Measurements from ENCODE around the gene FASN. TPM values are rescaled to one million over a fixed set of nuclear protein-coding genes. Genes with fewer than 3 reads are reported as not detected.

The FASN gene
- total RNA-seq, 2 donors from 2014 or later, result 13.8 to 46.4 TPM

DNA sequence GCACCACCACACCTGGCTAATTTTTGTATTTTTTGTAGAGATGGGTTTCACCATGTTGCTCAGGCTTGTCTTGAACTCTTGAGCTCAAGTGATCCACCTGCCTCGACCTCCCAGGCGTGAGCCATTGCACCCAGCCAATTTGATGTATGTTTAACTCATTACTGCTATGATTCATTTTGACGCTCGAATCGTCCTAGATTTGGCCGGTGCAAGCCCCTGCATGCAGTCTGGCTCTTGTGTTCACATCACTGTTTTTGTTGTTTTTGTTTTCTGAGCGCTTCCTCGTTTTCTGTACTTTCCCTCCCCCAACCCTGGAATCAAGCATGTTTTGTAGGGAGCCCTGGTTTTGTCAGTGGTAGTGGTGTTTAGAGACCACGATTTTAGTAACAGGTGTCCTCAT is 24.6 kb downstream of the FASN start:
- H3K36me3 ChIP-seq, result no peaks in the 10 kb centered on the region
- no peak for DNase-seq (ENCODE audit: low spot score)

DNA sequence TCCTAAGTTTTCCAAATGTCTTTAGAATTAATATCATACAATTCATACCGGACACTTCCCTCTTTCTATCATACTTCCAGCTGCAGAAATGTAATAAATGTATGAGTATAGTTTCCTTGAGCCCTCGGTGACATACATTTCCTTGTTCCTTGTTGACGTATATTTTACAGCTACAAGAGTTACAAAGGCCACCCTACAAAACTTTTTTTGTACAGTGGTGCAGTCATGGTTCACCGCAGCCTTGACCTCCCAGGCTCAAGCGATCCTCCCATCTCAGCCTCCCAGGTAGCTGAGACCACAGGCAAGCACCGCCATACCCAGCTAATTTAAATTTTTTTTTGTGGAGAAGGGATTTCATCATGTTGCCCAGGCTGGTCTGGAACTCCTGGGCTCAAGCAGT is 25.2 kb downstream of the FASN start:
- H3K27ac ChIP-seq, result no peak overlapping the region
- TF ChIP-seq, protein P1, sequence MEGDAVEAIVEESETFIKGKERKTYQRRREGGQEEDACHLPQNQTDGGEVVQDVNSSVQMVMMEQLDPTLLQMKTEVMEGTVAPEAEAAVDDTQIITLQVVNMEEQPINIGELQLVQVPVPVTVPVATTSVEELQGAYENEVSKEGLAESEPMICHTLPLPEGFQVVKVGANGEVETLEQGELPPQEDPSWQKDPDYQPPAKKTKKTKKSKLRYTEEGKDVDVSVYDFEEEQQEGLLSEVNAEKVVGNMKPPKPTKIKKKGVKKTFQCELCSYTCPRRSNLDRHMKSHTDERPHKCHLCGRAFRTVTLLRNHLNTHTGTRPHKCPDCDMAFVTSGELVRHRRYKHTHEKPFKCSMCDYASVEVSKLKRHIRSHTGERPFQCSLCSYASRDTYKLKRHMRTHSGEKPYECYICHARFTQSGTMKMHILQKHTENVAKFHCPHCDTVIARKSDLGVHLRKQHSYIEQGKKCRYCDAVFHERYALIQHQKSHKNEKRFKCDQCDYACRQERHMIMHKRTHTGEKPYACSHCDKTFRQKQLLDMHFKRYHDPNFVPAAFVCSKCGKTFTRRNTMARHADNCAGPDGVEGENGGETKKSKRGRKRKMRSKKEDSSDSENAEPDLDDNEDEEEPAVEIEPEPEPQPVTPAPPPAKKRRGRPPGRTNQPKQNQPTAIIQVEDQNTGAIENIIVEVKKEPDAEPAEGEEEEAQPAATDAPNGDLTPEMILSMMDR (IDR thresholded peaks at IDR 0.05), result no peak

More for the DNA sequence above, 24.6 kb downstream of the FASN start:
- Histone ChIP-seq H3K27me3 (no peaks in the 10 kb centered on the region), H3K9me3 (no peaks in the 10 kb centered on the region), H3K4me1 (no peaks in the 10 kb centered on the region), H3K27ac (no peak overlapping the region), H3K4me3 (no peak overlapping the region)
- TF ChIP-seq, protein P1 (IDR thresholded peaks at IDR 0.05), result no peak

DNA sequence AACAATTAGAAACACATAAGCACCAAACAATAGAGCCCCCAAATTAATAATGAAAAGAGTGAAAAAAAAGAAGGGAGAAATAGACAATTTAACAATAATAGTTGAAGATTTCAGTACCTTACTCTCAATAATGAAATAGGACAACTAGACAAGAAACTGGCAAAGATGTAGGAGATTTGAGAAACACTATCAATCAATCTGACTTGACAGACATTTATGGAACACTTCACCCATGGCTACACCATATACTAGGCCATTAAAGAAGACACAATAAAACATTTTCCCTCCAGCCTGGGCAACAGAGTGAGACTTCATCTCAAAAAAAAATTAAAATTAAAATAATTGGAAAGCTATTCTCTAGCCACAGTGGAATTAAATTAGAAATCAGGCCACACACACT is 27.4 kb downstream of the FASN start:
- Histone ChIP-seq H3K36me3 (no peaks in the 10 kb centered on the region), H3K4me1 (peaks cover 0 to 9% of the 10 kb centered on the region in 2 donors), H3K9me3 (no peaks in the 10 kb centered on the region), H3K27ac (no peak overlapping the region), H3K27me3 (no peaks in the 10 kb centered on the region), H3K4me3 (no peak overlapping the region)
- TF ChIP-seq, protein P1 (IDR thresholded peaks at IDR 0.05), result no peak
- no peak for DNase-seq (ENCODE audit: low spot score)

More for the DNA sequence above, 25.2 kb downstream of the FASN start:
- H3K4me3 ChIP-seq, result no peak overlapping the region
- no peak for DNase-seq (ENCODE audit: low spot score)
- no peaks in the 10 kb centered on the region for H3K9me3 ChIP-seq
- no peaks in the 10 kb centered on the region for H3K36me3 ChIP-seq
- H3K27me3 ChIP-seq, result no peaks in the 10 kb centered on the region
- no peaks in the 10 kb centered on the region for H3K4me1 ChIP-seq

DNA sequence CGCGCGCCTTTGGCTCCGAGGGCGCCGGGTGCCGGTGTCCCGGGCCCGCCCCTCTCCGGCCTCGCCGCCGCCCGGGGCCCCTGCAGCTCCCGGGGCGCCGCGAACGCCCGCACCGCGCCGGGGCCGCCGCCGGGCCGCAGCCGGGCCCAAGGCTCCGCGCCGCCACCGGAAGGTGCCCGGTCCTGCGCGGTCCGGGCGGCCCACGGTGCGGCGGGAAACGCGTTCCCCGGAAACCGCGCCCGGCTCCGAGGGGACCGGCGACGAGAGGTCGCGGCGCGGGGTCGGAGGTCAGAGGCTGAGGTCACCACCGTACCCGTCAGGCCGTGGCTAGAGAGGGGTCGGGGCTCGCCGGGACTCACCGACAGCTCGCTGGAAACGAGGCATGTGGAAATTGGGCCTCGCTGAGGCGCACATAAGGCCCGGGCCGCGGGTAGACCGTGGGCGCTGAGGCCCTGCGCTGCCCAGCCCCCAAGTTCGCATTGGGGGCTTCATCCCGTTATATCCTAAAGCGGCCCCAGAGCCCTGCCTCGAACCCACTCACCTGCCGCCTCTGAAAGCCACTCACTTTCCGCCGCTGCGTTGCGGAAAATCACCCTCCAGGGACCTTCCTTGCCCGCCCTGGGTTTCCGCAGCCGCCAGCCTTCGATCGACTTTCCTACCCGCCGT is 32.3 kb downstream of the FASN start, which contains the start of gene DUS1L:
Gene DUS1L, minus strand, starts transcription at position 167 of the 666 bp plus-strand sequence. CDS start 745 bp downstream, outside the sequence.
- TF ChIP-seq, protein P1 (IDR thresholded peaks at IDR 0.05), result no peak
- no peaks in the 10 kb centered on the region for H3K27me3 ChIP-seq
- peak within 1 kb of the TSS; percentile 82 to 89 for H3K27ac ChIP-seq
- peak within 1 kb of the TSS; percentile 77 to 89 for H3K4me3 ChIP-seq
- no peaks in the 10 kb centered on the region for H3K9me3 ChIP-seq
- H3K4me1 ChIP-seq, result peaks cover 0 to 31% of the 10 kb centered on the region in 2 donors
- H3K36me3 ChIP-seq, result peaks cover 10% of the 10 kb centered on the region
- no peak for DNase-seq (ENCODE audit: low spot score)

DNA sequence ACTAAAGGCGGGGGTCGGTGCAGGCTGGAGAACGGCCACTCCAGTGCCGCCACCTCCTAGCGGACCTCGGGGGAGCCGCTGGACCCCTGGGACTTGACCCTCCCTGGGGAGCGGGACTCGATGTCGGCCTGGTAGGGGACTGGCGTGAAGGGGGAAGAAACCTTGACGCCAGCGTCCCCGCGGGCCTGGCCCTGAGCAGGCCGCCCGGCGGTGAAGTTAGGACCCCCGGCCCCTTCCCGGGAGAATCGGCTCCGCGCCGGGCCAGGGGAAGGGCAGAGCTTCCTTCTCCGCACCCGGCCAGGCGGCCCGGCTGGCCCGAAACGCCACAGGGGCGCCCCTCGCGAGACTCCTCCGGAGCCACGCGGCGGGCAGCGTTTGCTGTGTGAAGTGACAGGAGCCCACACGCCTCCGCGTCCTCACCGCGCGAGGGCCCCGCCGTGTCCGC is 32.8 kb downstream of the FASN start:
- no peaks in the 10 kb centered on the region for H3K27me3 ChIP-seq
- TF ChIP-seq, protein P1 (IDR thresholded peaks at IDR 0.05), result no peak
- DNase-seq (ENCODE audit: low spot score), result no peak

More for the DNA sequence above, 32.8 kb downstream of the FASN start:
- peaks cover 0 to 31% of the 10 kb centered on the region in 2 donors for H3K4me1 ChIP-seq
- H3K9me3 ChIP-seq, result no peaks in the 10 kb centered on the region
- H3K27ac ChIP-seq, result peak overlapping the region; percentile 63 to 81
- peaks cover 16% of the 10 kb centered on the region for H3K36me3 ChIP-seq
- peak overlapping the region; percentile 77 to 89 for H3K4me3 ChIP-seq
